Fibroblast of villous mesenchyme (primary cell): ENCODE data around the gene MRGPRF. TPM values are rescaled to one million over a fixed set of nuclear protein-coding genes. Genes with fewer than 3 reads are reported as not detected.

Experiments used
- DNase-seq: peaks from one replicate; pipeline ENCODE4 v3.0.0-alpha.2; 2010; ENCODE audit warnings: low read depth
- H3K4me3 ChIP-seq: 2 replicates; pipeline ENCODE4 v1.5.1; 2011; ENCODE audit warnings: low read depth, mild to moderate bottlenecking, low read length
- total RNA-seq: library from RNA; depleted of rRNA; stranded (reverse); fragments of >200 nt; gene quantifications from 2 replicates; pipeline ENCODE4 v1.2.3, GENCODE V29; 2012
- TF ChIP-seq, protein P1 (sequence below): IDR thresholded peaks from 2 replicates; pipeline ENCODE4 v1.5.1; 2012; ENCODE audit warnings: low read depth, mild to moderate bottlenecking, low read length; ENCODE audit not compliant: insufficient read depth

Gene MRGPRF
- total RNA-seq, 1 donor, result 61.3 TPM

DNA sequence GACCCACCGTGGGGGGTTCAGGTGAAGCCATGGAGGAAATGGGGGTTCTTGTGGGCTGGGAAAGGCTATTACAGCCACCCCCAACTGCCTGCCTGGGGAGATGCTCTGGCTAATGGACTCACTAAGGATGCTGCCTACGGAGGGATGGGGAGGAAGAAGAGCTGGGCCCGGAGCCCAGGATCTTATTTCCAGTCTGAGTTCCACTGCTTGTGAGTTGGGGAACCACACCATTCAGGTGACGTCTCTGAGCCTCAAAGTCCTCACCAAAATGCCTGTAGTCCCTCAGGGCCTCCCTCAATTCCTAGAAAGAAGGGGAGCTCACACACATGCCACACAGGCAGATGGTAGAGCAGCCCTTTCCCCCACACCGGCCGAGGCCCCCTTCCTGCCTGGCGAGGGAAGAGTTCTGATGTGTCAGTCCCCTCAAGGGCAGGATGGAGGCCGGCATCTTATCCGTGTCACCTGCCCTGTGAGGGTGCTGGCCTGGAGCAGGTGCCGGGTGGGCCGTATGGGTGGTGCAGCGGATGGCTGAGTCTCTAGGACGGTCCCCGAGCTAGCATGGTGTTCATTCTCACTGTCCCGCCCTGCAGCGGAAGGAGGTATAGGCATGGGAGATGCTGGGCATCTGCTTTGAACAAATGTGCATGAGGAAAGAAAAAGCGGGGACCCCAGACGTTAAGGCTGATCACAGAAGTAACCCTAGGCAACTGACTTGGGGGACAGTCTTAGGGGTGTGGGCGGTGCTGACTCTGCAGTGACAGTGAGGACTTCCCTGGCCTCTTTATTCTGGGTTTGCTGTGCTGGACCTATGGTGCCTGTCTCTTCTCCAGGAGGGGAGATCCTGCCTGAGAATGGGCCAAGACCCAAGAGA is 15.7 kb downstream of the MRGPRF start:
- TF ChIP-seq, protein P1, sequence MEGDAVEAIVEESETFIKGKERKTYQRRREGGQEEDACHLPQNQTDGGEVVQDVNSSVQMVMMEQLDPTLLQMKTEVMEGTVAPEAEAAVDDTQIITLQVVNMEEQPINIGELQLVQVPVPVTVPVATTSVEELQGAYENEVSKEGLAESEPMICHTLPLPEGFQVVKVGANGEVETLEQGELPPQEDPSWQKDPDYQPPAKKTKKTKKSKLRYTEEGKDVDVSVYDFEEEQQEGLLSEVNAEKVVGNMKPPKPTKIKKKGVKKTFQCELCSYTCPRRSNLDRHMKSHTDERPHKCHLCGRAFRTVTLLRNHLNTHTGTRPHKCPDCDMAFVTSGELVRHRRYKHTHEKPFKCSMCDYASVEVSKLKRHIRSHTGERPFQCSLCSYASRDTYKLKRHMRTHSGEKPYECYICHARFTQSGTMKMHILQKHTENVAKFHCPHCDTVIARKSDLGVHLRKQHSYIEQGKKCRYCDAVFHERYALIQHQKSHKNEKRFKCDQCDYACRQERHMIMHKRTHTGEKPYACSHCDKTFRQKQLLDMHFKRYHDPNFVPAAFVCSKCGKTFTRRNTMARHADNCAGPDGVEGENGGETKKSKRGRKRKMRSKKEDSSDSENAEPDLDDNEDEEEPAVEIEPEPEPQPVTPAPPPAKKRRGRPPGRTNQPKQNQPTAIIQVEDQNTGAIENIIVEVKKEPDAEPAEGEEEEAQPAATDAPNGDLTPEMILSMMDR, result no peak
- DNase-seq, result no peak
- no peak overlapping the region for H3K4me3 ChIP-seq

DNA sequence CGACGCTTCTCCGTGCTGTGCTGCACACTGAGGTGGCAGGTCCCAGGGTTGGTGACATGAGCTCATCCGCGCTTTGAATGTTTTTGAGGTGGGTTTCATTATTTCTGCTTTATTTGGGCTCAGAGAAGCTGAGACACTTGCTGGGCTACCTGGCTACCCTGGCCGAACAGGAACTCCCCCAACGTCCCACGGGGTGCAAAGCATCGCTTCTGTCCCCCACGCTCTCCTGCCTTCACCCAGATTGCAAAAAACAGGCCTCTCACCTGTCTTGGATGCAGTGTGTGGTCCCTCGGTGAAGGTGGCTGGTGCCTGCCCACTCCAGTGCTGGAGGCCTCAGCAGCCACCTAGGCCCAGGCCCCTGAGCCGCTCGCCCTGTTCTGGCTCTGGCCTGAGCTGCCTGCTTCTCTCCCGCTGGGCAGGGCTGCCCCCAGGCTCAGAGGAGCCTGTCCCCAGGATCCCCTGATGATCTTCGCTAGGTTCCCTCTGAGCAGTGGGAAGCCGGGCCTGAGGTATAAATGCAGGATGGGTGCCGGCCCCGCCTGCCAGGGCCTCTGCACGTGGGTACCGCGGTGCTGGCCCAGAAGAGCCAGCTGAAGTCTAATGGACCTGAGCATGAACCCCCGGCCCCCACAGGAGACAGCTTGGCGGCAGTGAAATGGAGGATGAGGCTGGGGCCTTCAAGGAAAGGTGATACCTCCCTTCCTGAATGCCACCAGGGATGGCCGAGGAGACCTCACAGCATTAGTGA is 16.5 kb downstream of the MRGPRF start:
- H3K4me3 ChIP-seq, result no peak overlapping the region
- no peak for DNase-seq
- TF ChIP-seq, protein P1, result no peak

DNA sequence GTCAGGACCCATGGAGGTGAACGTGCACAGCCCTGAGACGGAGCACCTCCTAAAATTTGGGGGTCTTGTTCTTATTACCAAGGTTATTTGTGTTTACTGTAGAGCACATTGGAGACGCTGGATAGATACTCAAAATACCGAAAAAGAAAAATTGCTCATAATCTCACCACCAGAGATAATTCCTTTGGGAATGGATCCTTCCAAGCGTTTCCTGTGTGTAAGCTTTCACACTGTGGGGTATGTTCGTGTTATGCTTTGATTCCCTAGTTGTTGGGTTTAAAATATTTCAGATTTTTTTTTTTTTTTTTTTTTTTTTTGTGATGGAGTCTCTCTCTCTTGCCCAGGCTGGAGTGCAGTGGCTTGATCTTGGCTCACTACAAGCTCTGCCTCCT is 18.2 kb downstream of the MRGPRF start:
- DNase-seq, result no peak
- TF ChIP-seq, protein P1, result no peak
- no peak overlapping the region for H3K4me3 ChIP-seq

DNA sequence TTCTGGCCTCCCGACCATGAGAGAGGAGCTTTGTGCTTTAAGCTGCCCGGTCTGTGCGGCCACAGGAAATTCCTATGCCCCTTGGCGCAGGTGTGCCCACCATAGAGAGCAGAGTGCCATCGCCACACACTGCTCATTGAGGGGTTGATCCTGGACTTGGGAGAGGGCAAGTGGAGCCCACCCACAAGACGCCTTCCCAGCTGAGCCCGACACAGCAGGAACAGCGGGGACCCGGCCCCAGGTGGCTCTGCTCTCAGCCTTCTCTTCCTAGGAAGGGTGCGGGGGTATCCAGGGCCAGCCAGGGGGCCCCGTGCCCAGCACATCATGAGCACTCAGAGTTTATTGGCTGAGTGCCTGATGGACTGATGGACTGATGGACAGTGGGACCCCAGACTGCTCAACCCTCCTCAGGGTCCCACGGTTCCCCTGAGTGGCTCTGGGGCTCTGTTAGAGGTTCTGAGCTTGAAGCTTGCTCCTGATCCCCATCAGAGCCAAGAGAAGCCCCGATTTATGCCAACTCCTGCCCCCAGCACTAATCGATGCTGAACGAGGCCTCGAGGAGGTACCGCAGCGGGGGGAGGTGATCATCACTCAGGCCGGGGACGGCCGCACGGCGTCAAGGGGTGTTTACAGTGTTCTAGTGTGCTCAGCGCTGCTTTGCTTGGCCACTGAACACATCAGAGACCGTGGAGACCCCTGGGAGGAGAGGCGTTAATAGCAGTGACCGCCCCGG is 18.7 kb downstream of the MRGPRF start:
- no peak overlapping the region for H3K4me3 ChIP-seq
- TF ChIP-seq, protein P1, result no peak
- no peak for DNase-seq

DNA sequence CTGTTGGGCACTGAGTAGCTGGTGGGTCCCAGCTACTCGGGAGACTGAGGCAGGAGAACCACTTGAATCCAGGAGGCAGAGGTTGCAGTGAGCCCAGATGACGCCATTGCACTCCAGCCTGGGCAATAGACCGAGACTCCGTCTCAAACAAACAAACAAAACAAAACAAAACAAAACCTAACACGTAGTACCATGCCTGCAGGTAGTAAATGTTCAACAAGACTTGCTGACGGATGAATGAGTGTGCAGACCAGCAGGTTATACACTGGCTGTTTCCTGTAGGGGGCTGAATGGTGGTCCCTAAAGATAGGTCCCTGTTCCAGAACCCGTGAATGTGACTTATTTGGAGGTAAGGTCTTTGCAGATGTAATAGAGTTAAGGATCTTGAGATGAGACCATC is 19.5 kb downstream of the MRGPRF start:
- no peak overlapping the region for H3K4me3 ChIP-seq
- TF ChIP-seq, protein P1, result no peak
- no peak for DNase-seq

DNA sequence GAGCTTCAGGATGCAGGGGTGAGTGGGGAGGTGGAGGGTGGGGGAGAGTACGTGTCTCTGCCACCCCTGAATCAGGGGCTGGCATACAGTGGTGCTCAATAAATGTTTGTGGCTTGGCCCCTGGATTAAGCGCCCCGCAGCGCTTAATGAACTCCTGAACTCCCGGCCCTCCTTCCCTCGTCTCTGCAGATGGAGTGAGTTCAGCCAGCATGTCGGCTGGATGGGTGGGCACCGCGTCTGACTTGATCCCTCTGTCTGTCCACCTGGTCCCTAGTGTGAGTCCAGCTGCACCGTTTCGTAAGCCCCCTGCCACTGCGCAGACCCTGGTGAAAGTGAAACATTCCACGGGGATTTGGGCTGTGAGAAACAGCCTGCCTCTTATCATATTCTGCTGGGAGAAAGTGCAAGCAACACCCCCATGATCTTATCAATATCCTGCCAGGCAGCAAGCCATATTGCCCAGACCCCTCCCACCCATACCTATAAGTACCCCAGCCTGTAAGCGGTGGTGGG is 20.2 kb downstream of the MRGPRF start:
- TF ChIP-seq, protein P1, result no peak
- no peak for DNase-seq
- H3K4me3 ChIP-seq, result no peak overlapping the region
